Stimulated activated CD8-positive, alpha-beta memory T cell treated with anti-CD3 and anti-CD28 coated beads, Interleukin-2, amount 100 ng/mL, for 1 hour (primary cell): Measurements from ENCODE around the gene CCDC201.

Experiments used
- DNase-seq, 2 donors: peaks; one replicate each; pipeline ENCODE4 v3.0.0-alpha.2; 2020; ENCODE audit warnings: low read depth in 2 of 2

Gene CCDC201

DNA sequence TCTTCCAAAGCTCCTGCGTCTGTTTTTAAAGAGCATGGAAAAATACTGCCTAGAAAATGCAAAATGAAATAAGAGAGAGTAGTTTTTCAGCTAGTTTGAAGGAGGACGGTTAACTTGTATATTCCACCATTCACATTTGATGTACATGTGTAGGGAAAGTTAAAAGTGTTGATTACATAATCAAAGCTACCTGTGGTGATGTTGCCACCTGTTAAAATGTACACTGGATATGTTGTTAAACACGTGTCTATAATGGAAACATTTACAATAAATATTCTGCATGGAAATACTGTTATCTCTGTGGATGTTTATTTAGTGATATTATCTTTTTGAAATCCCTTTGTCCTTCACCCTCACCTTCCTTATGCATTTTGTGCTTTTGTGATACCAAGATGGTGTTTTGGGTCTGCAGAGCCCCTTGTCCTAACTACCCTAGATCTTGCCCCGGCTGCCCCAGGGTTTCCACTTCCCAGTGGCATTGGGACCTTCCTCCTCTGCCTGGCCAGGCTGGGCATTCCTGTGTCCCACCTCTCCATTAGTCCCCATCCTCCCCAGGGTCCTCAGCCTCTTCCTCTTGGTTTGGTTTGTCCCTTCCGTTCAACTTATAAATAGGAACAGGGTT lies 20.6 kb upstream of the CCDC201 start:
- no peak for DNase-seq

DNA sequence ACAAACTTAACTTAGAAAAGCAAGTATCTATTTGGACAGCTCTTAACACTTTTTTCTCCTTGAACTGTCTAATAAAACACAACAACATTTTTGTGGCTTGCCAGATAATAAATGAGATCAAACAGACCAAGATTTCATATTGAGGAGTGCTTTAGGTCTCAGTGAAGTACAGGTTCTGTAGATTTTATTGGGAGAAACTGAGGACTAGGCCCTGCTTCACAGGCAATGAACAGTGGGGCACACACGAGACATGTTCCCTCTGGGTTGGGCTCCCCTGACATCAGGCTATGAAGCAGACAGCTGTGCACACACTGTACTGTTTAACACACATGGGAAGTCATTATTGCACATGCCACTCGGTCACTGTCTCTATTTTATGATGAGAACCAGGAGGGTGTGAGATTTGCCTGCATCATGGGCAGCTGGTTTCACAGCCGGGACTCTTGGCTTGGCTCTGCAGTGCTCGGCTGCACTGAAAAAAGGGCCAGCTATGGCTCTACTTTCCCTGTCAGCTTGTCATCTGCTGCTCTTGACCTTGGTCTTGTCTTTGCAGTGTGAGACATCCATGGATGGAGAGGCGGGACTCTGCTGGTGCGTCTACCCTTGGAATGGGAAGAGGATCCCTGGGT lies 19.6 kb upstream of the CCDC201 start:
- no peak for DNase-seq

DNA sequence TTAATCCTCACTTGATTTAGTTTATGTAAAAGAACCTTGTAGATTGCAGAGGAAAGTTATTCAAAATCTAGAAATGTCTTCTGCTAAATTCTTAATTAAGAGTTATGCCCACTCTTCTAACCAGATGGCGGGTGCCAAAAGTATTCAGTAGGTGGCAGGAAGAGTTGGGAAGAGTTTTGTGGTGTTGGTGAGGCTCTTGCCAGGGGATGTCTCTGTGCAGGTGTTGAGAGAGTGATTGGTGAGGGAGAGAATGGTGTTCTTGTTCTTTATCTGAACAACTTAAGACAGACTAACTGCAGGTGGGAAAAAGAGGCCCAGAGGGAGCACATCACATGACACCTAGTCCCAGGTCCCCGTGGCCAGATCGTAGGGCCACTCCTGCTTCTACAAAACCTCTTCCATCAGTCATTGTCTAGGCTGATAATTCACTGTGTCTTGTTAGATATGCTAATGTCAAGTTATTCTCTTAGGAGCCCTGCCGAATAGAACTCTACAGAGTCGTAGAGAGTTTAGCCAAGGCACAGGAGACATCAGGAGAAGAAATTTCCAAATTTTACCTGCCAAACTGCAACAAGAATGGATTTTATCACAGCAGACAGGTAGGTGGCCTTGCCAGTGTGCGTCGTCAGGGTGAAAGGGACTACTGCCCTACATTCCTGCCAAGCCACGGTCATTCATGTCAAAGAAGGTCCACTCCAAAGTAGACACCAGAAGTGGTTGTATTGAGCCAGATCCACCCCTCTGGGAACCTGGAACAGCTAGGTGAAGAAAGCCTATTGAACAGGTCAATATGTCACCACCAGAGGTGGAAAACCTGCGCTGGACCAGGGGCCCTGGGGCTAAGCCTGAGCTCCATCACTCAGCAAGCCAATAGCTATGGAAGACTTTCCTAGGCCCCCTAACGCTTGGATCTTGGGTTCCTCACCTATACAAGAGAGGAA lies 18.9 kb upstream of the CCDC201 start:
- no peak for DNase-seq

DNA sequence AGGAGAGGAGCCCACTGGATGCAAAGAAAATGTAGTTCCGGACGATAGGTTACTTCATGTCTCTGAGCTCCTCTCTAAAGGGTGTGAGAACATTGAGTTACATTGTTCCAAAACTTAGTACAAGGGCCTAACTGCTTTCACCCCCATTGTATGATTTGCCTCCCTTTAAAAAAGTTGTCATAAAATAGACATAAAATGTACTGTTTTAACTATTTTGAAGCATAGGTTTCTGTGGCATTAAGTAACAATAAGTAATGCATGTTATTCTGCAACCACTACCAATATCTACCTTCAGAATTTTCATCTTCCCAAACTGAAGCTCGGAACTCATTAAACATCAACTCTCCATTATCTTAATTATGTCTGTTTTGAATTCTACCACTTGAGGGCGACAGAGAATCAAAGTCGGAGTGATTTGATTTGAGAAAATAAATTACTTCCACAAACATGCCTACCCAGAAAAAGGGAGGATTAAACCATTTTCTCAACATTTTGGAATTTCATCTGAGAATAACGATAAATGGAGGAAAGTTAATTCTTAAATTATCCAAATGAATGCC lies 18.1 kb upstream of the CCDC201 start:
- DNase-seq, result no peak

DNA sequence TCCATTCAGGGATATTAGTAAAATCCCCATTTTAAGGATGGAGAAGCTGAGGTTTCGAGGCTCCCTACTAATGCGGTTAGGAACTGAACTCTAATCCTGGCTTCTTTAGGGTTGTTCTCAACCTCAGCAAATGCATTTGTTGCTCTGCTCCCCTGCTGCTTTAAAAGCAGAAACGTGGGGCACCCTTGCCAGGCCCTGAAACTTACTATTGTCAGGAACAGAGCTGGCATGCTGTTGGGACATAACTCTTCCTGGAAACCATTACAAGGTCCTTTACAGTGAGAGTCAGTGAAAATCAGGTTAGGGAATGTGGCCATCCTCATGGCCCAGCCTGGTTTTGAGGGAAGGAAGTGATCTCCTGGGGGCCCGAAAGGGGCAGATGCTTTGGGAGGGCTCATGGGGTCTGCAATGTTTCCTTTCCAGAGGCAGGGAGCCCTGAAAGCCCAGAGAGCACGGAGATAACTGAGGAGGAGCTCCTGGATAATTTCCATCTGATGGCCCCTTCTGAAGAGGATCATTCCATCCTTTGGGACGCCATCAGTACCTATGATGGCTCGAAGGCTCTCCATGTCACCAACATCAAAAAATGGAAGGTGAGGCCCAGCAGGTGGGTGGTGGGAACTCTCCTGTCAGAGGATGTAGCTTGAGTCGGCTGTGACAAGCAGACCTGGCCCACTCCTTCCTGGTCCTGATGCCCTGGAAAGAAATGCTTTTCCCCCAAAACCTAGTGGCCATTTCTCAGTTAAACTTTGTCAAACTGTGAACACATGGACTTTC lies 17.4 kb upstream of the CCDC201 start:
- no peak for DNase-seq

DNA sequence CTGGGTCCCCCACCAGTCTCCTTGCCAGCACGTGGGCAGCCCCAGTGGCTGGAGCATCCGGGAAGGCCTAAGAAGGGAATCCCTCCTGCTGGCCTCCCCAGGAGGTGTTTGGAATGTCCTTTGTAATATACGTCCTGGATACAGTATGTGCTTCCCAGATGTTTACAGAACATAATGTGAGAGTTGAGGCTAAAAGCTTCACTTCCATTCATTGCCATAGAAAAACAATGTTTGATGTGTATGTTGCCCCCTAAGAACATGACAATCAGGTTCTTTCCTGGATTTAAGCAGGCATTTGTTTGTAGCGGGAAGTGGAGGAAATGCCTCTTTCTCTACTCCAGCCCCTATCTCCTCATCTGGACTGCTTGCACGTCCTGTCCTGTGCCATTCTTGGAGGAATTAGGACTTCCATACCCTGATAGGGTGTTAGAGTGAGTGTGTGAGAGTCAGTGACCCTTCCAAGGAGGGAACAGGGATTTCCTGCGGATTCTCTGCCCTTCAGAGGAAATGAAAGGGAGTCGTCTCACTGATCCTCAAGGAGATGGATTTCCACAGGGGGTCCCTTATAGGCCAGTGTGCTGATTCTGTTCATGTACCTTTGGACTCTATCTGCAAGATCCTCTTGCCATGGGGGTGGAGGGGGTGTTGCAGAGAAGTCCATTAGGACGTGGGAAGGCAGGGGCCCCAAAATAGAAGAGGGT lies 16.6 kb upstream of the CCDC201 start:
- no peak for DNase-seq

DNA sequence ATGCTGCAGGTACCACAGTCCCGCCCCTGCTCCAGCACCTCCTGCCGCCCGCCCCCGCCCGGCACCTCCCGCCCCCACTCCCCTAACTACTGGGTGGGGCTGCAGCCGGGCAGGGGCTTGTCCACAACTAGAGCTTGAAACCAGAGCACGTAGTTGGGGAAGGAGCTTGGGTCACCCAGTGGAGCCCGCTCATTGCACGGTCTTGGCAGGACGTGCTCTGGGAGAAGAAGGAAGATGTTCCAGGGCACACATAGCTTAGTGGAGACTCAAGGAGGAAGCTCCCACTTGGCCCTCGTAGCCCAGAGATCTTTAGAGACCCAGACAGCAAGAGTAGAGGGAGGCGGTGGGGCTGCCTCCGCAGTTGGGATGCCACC lies 16.1 kb upstream of the CCDC201 start:
- no peak for DNase-seq

DNA sequence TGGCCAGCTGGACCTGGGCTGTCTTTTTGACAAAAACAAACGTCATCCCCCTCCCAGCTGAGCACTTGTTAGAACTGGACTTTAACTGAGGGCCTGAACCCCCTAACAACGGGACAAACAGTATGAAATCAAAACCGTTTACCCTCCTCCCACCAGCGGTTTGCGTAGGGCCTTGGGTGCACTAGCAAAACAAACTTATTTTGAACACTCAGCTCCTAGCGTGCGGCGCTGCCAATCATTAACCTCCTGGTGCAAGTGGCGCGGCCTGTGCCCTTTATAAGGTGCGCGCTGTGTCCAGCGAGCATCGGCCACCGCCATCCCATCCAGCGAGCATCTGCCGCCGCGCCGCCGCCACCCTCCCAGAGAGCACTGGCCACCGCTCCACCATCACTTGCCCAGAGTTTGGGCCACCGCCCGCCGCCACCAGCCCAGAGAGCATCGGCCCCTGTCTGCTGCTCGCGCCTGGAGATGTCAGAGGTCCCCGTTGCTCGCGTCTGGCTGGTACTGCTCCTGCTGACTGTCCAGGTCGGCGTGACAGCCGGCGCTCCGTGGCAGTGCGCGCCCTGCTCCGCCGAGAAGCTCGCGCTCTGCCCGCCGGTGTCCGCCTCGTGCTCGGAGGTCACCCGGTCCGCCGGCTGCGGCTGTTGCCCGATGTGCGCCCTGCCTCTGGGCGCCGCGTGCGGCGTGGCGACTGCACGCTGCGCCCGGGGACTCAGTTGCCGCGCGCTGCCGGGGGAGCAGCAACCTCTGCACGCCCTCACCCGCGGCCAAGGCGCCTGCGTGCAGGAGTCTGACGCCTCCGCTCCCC lies 15.5 kb upstream of the CCDC201 start, which contains the start of gene IGFBP1:
TSS of gene IGFBP1 (plus strand) at position 304 of the 808 bp plus-strand sequence. CDS start at position 469, 165 bp downstream.
- DNase-seq, result no peak

DNA sequence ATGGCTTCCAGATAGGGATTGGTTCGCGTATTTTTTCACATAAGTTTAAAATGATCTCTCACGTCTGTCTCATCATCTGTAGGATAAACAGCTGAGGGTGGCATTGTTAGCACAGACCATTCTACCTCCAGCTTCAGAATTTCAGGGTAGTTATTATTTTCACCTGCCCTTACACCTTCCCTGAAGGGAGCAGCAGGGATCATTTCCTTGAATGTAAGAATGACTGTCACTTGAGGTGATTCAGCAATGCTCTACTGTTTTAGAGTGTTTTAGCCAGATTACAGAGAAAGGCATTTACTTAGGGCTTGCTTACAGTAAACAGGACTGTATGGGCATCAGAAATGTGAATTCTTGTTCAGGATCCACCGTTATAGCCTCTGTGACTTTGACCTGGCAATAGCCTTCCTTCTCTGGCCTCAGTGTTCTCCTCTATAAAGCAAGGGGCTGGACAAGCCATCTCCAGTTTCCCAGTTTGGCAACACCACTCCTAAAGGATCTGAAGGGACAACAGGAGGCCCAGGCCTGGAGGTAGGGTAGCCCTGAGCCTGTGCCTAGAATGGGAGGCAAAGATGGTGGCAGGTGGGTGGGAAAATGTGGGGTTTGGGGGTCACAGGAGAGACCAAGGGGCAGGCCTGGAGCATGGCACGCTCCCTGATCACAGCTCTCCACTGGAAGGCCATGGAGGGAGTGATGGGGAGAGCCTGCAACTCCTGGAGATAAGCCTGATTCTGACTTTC lies 14.2 kb upstream of the CCDC201 start:
- DNase-seq, result no peak

DNA sequence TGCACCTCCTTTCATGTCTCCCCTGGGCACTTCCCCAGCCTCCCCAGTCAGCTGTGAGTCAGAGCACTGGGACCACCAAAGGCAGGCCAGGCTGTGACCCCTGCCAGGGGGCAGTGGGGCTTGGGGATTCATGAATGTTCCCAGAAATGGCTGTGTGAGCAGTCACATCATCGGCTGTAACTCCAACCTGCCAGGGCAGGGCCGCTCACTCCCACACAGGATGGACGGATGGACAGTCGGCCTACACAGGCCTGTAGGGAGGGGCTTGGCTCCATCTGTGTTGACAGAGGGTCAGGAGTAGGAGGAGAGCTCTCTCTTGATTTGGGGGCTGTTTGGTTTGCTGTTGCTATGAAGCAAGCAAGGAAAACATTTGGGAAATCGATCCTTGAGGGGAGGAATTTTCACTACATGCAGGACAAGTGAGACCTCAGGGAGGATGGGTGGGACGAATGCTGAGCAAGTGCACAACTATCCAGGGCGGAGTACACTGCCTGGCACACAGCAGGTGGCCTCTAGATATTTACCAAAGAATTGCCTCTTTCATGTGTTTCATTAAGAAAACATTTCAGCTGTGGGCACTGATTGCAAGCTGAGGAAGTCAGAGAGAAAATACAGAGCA lies 12.5 kb upstream of the CCDC201 start:
- no peak for DNase-seq

DNA sequence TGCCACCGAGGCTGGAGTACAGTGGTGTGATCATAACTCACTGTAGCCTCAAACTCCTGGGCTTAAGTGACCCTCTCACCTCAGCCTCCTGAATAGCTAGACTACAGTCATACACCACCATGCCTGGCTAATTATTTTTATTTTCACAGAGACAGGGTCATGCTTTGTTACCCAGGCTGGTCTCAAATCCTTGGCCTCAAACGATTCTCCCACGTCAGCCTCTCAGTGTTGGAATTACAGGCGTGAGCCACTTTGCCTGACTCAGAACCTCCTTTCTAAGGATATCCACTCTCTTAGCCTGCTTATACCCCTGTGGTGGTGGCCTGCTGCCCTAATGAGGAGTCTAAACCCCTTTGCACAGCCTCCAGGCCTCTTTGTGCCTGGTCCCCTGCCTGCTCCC lies 11.3 kb upstream of the CCDC201 start:
- DNase-seq, result no peak

DNA sequence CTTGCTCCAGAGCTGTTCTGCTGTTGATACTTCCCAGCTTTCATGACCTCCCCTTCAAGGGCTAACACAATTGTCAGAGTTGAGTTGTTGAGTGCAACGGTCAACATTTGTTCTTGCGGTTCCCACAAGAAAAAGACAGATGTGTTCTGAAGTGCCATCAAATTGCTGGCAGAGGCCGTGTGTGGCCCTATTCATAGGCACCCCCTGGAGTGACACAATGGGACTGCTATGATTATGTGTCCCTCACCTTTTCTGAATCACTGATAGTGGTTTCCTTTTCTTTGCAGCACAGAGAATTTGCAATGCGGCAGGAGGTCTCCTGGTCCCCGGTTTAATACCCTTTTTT lies 9.6 kb upstream of the CCDC201 start:
- DNase-seq, result no peak

DNA sequence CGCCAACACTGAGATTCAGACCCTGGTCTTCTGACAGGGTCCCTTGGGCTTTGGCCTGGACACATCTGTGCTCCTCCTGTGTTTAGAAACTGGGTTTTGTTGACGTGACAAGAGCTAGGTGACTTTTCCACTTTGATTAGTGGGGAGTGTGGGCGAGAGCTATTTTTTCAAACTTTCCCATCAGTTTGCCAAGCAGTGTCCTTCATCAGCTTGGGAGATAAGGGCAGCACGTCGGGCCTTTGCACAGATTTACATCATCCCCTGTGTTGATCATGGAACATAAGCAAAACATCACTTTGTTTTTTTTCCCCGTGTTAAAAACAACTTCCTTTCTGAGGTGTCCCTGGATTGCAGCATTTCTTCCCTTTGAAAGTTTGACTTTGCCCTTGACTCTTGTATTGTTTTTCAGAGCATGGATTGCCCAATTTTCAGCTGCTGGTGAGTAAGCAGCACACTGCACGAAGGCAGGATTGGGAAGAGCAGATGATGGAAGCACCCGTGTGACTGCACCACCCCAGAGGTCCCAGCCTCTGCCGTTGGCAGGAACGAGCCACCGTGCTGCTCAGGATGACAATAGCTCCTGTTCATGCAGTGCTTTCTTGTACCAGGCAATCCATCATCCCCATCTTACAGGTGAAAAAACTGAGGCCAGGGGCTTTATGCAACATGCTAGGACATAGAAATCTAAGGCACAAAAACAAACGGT lies 9.0 kb upstream of the CCDC201 start:
- no peak for DNase-seq

DNA sequence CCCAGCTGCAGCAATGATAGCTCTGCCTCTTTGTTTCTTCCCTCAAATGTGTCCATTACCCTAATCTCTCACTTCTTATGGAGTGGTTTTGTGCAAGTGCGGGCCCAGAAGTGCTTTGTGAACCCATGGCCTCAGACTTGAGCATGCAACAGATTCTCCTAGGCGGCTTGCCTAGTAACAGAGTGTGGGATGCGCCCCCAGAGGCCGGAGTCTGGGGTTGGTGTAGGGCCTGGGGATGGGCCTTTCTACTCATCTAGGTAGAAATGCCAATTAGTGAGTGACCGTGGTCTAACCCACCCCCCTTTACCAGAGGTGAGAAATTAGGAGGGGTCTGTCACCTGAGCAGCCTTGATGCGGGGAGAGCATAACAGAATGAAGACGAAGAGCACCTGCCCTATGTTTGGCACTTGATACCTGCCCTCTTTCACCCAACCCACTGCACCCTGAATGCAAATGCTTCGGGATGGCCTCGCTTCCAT lies 8.4 kb upstream of the CCDC201 start:
- DNase-seq, result no peak

DNA sequence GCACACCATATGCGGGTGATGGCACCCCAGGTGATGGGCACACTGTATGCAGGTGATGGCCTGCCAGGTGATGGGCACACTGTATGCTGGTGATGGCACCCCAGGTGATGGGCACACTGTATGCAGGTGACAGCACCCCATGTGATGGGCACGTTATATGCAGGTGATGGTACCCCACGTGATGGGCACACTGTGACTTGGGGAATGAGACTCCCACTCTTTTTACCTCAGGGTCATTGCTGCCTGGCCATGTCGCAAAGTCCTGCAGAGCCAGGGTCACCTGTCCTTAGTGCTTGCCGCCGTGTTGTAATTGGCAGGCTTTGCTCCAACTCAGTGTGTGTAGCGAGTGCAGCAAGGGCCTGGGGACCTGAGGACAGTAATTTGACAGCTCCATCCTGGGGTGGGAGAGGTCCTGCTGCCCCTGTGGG lies 7.6 kb upstream of the CCDC201 start:
- DNase-seq, result no peak

DNA sequence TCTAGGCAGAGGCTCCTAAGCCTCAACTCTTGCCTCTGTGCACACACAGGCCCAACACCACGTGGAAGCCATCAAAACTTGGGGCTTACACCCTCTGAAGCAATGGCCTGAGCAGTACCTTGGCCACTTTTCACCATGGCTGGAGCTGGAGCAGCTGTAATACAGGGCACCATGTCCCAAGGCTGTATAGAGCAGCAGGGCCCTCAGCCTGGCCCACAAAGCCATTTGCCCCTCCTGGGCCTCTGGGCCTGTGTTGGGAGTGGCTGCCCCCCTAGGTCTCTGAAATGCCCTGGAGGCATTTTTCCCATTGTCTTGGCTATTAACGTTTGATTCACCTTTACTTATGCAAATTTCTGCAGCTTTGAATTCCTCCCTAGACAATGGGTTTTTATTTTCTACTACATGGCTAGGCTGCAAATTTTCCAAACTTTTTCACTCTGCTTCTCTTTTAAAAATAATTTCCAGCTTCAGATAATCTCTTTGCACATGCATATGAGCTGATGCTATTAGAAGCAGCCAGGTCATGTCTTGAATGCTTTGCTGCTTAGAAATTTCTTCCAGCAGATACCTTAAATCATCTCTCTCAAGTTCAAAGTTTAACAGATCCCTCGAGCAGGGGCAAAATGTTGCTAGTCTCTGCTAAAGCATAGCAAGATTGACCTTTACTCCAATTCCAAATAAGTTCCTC lies 5.7 kb upstream of the CCDC201 start:
- DNase-seq, result no peak

DNA sequence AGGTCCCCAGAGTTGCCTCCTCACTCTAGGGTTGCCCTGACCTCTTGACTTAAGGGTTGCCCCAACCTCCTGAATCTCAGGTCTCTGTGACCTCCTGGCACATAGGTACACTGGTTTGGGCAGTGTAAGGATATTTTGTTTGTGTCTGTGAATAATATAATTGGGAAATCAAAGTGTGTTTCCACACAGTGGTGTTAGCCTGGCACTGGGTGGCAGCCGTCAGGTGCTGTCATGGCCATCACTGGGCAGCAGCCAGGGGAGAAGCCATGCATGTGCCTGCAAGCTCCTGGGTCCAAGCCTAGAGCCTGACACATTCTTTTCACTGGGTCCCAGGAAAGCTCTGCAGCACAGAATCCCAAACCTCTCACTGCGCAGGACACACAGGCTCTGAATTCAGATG lies 3.6 kb upstream of the CCDC201 start:
- DNase-seq, result no peak
